Glutamatergic neuron (in vitro differentiated cells): ENCODE measurements around the gene ZSWIM7. TPM values are rescaled to one million over a fixed set of nuclear protein-coding genes. Genes with fewer than 3 reads are reported as not detected.
A peak's percentile ranks its signal among the peaks of the same experiment; 100 is the strongest.

Experiments
- DNase-seq: peaks from one replicate; pipeline ENCODE4 v3.0.0; 2022
- H3K27ac Mint-ChIP-seq: one replicate; pipeline ENCODE4 v1.8.0; 2020; ENCODE audit warnings: mild to moderate bottlenecking, mixed read lengths, inconsistent platforms; ENCODE audit not compliant: unreplicated experiment
- H3K27me3 Mint-ChIP-seq: one replicate; pipeline ENCODE4 v1.8.0; 2020; ENCODE audit warnings: mild to moderate bottlenecking, moderate library complexity, mixed read lengths, inconsistent platforms; ENCODE audit not compliant: unreplicated experiment
- H3K36me3 Mint-ChIP-seq: one replicate; pipeline ENCODE4 v1.8.0; 2020; ENCODE audit warnings: mild to moderate bottlenecking, mixed read lengths, inconsistent platforms; ENCODE audit not compliant: unreplicated experiment
- H3K4me1 Mint-ChIP-seq: one replicate; pipeline ENCODE4 v1.8.0; 2020; ENCODE audit warnings: mild to moderate bottlenecking, low read depth, mixed read lengths, inconsistent platforms; ENCODE audit not compliant: unreplicated experiment
- H3K4me3 Mint-ChIP-seq: one replicate; pipeline ENCODE4 v1.8.0; 2020; ENCODE audit warnings: mild to moderate bottlenecking, mixed read lengths, inconsistent platforms; ENCODE audit not compliant: unreplicated experiment
- H3K9me3 Mint-ChIP-seq: one replicate; pipeline ENCODE4 v1.8.0; 2020; ENCODE audit warnings: mild to moderate bottlenecking, moderate library complexity, mixed read lengths, inconsistent platforms; ENCODE audit not compliant: unreplicated experiment
- CTCF ChIP-seq: fragments of 200-600 bp; sonication (generic); IDR thresholded peaks from one replicate; pipeline ENCODE4 v1.5.0; 2021; ENCODE audit not compliant: partially characterized antibody, unreplicated experiment
- total RNA-seq: library from RNA; stranded (reverse); fragmentation: NEBNext Ultra II Directional; extraction: Animal tissue kit (Norgen Biotek cat#: 25700); gene quantifications from one replicate; pipeline ENCODE4 v1.2.1, GENCODE V29; 2021; ENCODE audit not compliant: unreplicated experiment

The ZSWIM7 gene
- total RNA-seq, 1 donor from 2014 or later, result 29.0 TPM

- DNase-seq, result no peak
- Mint-ChIP-seq H3K36me3 (no peaks in the 10 kb centered on the region), H3K4me1 (peaks cover 16% of the 10 kb centered on the region), H3K27ac (no peak overlapping the region), H3K9me3 (peaks cover 2% of the 10 kb centered on the region), H3K27me3 (peaks cover 5% of the 10 kb centered on the region), H3K4me3 (no peak overlapping the region)
- no peak for TF ChIP-seq CTCF
Measured at GRCh38 chr17:15965528-15965927, 34.0 kb downstream of the ZSWIM7 start.

GRCh38 chr17:15963670-15964110 lies 35.8 kb downstream of the ZSWIM7 start:
- no peaks in the 10 kb centered on the region for H3K36me3 Mint-ChIP-seq
- H3K9me3 Mint-ChIP-seq, result no peaks in the 10 kb centered on the region
- H3K4me1 Mint-ChIP-seq, result peaks cover 17% of the 10 kb centered on the region
- H3K27ac Mint-ChIP-seq, result no peak overlapping the region
- no peak for DNase-seq
- no peak overlapping the region for H3K4me3 Mint-ChIP-seq
- no peak for TF ChIP-seq CTCF
- peaks cover 4% of the 10 kb centered on the region for H3K27me3 Mint-ChIP-seq

DNA sequence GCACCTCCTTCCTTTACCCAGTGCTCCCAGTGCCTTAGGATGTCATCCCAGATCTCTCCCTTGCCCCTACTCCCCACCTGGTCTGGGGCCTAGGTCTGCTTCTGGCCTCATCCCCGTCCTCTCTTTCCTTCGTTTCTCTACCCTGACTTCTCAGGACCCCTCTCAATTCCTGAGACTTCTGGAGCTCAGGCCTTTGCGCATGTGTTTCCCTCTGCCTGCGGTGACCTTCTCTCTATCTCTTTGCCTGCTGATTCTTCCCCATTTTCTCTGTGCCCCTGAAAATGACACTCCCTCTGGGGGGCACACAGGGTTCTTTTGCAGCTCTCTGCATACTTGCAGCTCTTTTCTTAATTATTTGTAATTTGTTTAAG lies 41.0 kb downstream of the ZSWIM7 start:
- Mint-ChIP-seq H3K36me3 (no peaks in the 10 kb centered on the region), H3K27me3 (peaks cover 12% of the 10 kb centered on the region), H3K4me3 (no peak overlapping the region), H3K9me3 (peaks cover 16% of the 10 kb centered on the region), H3K27ac (peak overlapping the region; percentile 1), H3K4me1 (peaks cover 24% of the 10 kb centered on the region)
- TF ChIP-seq CTCF, result no peak
- no peak for DNase-seq

- TF ChIP-seq CTCF, result no peak
- Mint-ChIP-seq H3K4me3 (no peak overlapping the region), H3K36me3 (no peaks in the 10 kb centered on the region), H3K27me3 (peaks cover 13% of the 10 kb centered on the region), H3K27ac (no peak overlapping the region), H3K9me3 (peaks cover 16% of the 10 kb centered on the region), H3K4me1 (peaks cover 26% of the 10 kb centered on the region)
- no peak for DNase-seq
Measured at GRCh38 chr17:15957608-15958307, 41.7 kb downstream of the ZSWIM7 start.

- DNase-seq, result no peak
- Mint-ChIP-seq H3K4me3 (no peak overlapping the region), H3K4me1 (peaks cover 28% of the 10 kb centered on the region), H3K36me3 (no peaks in the 10 kb centered on the region), H3K27ac (no peak overlapping the region), H3K9me3 (peaks cover 19% of the 10 kb centered on the region), H3K27me3 (peaks cover 18% of the 10 kb centered on the region)
- no peak for TF ChIP-seq CTCF
Measured at GRCh38 chr17:15957206-15957605, 42.3 kb downstream of the ZSWIM7 start.
